A549 (cell line): ENCODE data around the gene FASTK. TPM values are rescaled to one million over a fixed set of nuclear protein-coding genes. Genes with fewer than 3 reads are reported as not detected.

Source experiments
- ATAC-seq, 2 experiments: fragments of 200-7000 bp in 1 of 2; fragments of >200 bp in 1 of 2; cut with Nextera tagmentation in 1 of 2; cut with Tn5 transposase in 1 of 2; 3 replicates each; pipeline versions ENCODE4 v1.8.0 to v1.9.1; 2018 to 2020; ENCODE audit warnings: mild to moderate bottlenecking in 1 of 2, moderate library complexity in 1 of 2
- CTCF ChIA-PET: fragments of 300-600 bp; sonication (Branson Sonifier 250); formaldehyde crosslinking; extraction: SDS; loops from one replicate; lab custom pipeline; 2021; ENCODE audit warnings: antibody characterized with exemption, inconsistent platforms; lab: Yijun Ruan, JAX
- POLR2A ChIA-PET: fragments of 350-600 bp; formaldehyde crosslinking; extraction: SDS; loops from one replicate; lab custom pipeline; 2021; ENCODE audit warnings: antibody characterized with exemption, inconsistent platforms; lab: Yijun Ruan, JAX
- DNase-seq, 2 experiments: peaks; one replicate each; pipeline versions ENCODE4 v3.0.0 to v3.0.0-alpha.2; 2011 to 2016; ENCODE audit warnings: low read depth in 1 of 2, low spot score in 1 of 2
- FAIRE-seq: peaks from 2 replicates; lab custom pipeline; 2011; peaks lifted over from hg19 to GRCh38; lab: Jason Lieb, UNC
- H3K27ac ChIP-seq, 2 experiments: fragments of >200 bp; sonication (Bioruptor Twin); formaldehyde crosslinking; 3 replicates each; pipeline ENCODE4 v1.5.1; 2016 to 2017
- H3K4me1 ChIP-seq: fragments of >200 bp; sonication (Bioruptor Twin); formaldehyde crosslinking; 3 replicates; pipeline ENCODE4 v1.6.1; 2016
- H3K4me2 ChIP-seq: fragments of >200 bp; sonication (Bioruptor Twin); formaldehyde crosslinking; 3 replicates; pipeline ENCODE4 v1.6.1; 2016
- H3K4me3 ChIP-seq: fragments of >200 bp; sonication (Bioruptor Twin); formaldehyde crosslinking; 3 replicates; pipeline ENCODE4 v1.5.1; 2016
- H3K9me3 ChIP-seq: fragments of >200 bp; sonication (Bioruptor Twin); formaldehyde crosslinking; 3 replicates; pipeline ENCODE4 v1.6.1; 2016
- BHLHE40 ChIP-seq: IDR thresholded peaks from 2 replicates; pipeline ENCODE4 v1.6.1; 2012; ENCODE audit warnings: low read depth, low read length, inconsistent platforms
- CBX8 ChIP-seq: fragments of 200-600 bp; sonication (generic); IDR thresholded peaks from 2 replicates; pipeline ENCODE4 v1.6.1; 2016
- CEBPB ChIP-seq, 2 experiments: fragments of >200 bp in 1 of 2; sonication (Bioruptor Twin) in 1 of 2; formaldehyde crosslinking in 1 of 2; IDR thresholded peaks; 2 replicates each; pipeline ENCODE4 v1.6.1; 2012 to 2016
- ESRRA ChIP-seq: fragments of 150-350 bp; IDR thresholded peaks from 2 replicates; pipeline ENCODE4 v1.6.1; 2014; ENCODE audit warnings: mild to moderate bottlenecking, low read length, borderline replicate concordance
- FOXS1 ChIP-seq: fragments of 250-450 bp; sonication (Bioruptor Pico); IDR thresholded peaks from 2 replicates; pipeline ENCODE4 v1.5.0; 2020; ENCODE audit warnings: mild to moderate bottlenecking, moderate library complexity
- HOXB13 ChIP-seq: fragments of 250-450 bp; sonication (Bioruptor Pico); IDR thresholded peaks from 2 replicates; pipeline ENCODE4 v1.5.0; 2020; ENCODE audit warnings: low read depth, mild to moderate bottlenecking, moderate library complexity
- JUN ChIP-seq, 2 experiments: fragments of >200 bp; sonication (Bioruptor Twin); formaldehyde crosslinking; IDR thresholded peaks; 2 replicates in 1 of 2; 3 replicates in 1 of 2; pipeline ENCODE4 v1.6.1; 2016 to 2017
- KDM5A ChIP-seq: fragments of 200-600 bp; sonication (generic); IDR thresholded peaks from 2 replicates; pipeline ENCODE4 v1.6.1; 2016; ENCODE audit warnings: antibody characterized with exemption, mild to moderate bottlenecking
- NFE2L2 ChIP-seq: fragments of 150-350 bp; conservative IDR thresholded peaks from 2 replicates; pipeline ENCODE4 v1.6.1; 2014; ENCODE audit warnings: low read length
- PHF8 ChIP-seq: fragments of 200-600 bp; sonication (generic); IDR thresholded peaks from 2 replicates; pipeline ENCODE4 v1.6.1; 2016; ENCODE audit warnings: low read depth, mild to moderate bottlenecking, antibody characterized with exemption, moderate library complexity, borderline replicate concordance
- POLR2A ChIP-seq: IDR thresholded peaks from 2 replicates; pipeline ENCODE4 v1.6.1; 2012; ENCODE audit warnings: mild to moderate bottlenecking, low read length
- RFX5 ChIP-seq: fragments of 450-650 bp; IDR thresholded peaks from 2 replicates; pipeline ENCODE4 v1.7.1; 2014; ENCODE audit warnings: antibody characterized with exemption, mild to moderate bottlenecking, moderate library complexity
- RNF2 ChIP-seq: fragments of 200-600 bp; sonication (generic); IDR thresholded peaks from 2 replicates; pipeline ENCODE4 v1.6.1; 2016; ENCODE audit warnings: low read depth, mild to moderate bottlenecking, antibody characterized with exemption, moderate library complexity, borderline replicate concordance
- SREBF2 ChIP-seq: fragments of 450-650 bp; IDR thresholded peaks from 2 replicates; pipeline ENCODE4 v1.6.1; 2014; ENCODE audit warnings: mild to moderate bottlenecking, moderate library complexity
- TP53 ChIP-seq: fragments of 250-450 bp; sonication (Bioruptor Pico); IDR thresholded peaks from 2 replicates; pipeline ENCODE4 v1.5.0; 2021; ENCODE audit warnings: mild to moderate bottlenecking, moderate library complexity
- ZC3H11A ChIP-seq: fragments of 450-650 bp; IDR thresholded peaks from 2 replicates; pipeline ENCODE4 v1.6.1; 2014; ENCODE audit warnings: antibody characterized with exemption, mild to moderate bottlenecking
- ZFP36 ChIP-seq: fragments of 450-650 bp; IDR thresholded peaks from 2 replicates; pipeline ENCODE4 v1.6.1; 2014; ENCODE audit warnings: borderline replicate concordance; ENCODE audit not compliant: partially characterized antibody
- WGBS: methylation state at CpG from one replicate; pipeline ENCODE4 v1.1.6; 2017; ENCODE audit errors: missing lambda C conversion rate; 5-methylcytosine and 5-hydroxymethylcytosine counted together
- polyA plus RNA-seq, 4 experiments: library from polyadenylated mRNA; depleted of rRNA in 3 of 4; stranded (reverse); fragments of >200 nt; fragmentation: RNase III in 1 of 4; extraction: RNeasy Plus Mini Kit Qiagen cat#74134 plus additional on column Dnase treatment in 1 of 4; gene quantifications; 2 replicates in 3 of 4; 3 replicates in 1 of 4; pipeline ENCODE4 v1.2.3, GENCODE V29; 2011 to 2017
- TF ChIP-seq, protein P1 (sequence below): fragments of >200 bp; sonication (Bioruptor Twin); formaldehyde crosslinking; IDR thresholded peaks from 2 replicates; pipeline ENCODE4 v1.6.1; 2016
- TF ChIP-seq, protein P2 (sequence below): IDR thresholded peaks from 2 replicates; pipeline ENCODE4 v1.6.1; 2012
- TF ChIP-seq, protein P3 (sequence below): fragments of 200-600 bp; sonication (generic); IDR thresholded peaks from 2 replicates; pipeline ENCODE4 v1.6.1; 2016; ENCODE audit warnings: antibody characterized with exemption, mild to moderate bottlenecking, moderate library complexity
- TF ChIP-seq, protein P4 (sequence below): fragments of 250-450 bp; sonication (Bioruptor Pico); IDR thresholded peaks from 2 replicates; pipeline ENCODE4 v1.5.0; 2020; ENCODE audit warnings: low read depth, mild to moderate bottlenecking, moderate library complexity

Gene FASTK
- polyA plus RNA-seq, 2 of the 4 experiments (the other 2 are of a cell fraction), result 38.5 to 72.4 TPM

DNA sequence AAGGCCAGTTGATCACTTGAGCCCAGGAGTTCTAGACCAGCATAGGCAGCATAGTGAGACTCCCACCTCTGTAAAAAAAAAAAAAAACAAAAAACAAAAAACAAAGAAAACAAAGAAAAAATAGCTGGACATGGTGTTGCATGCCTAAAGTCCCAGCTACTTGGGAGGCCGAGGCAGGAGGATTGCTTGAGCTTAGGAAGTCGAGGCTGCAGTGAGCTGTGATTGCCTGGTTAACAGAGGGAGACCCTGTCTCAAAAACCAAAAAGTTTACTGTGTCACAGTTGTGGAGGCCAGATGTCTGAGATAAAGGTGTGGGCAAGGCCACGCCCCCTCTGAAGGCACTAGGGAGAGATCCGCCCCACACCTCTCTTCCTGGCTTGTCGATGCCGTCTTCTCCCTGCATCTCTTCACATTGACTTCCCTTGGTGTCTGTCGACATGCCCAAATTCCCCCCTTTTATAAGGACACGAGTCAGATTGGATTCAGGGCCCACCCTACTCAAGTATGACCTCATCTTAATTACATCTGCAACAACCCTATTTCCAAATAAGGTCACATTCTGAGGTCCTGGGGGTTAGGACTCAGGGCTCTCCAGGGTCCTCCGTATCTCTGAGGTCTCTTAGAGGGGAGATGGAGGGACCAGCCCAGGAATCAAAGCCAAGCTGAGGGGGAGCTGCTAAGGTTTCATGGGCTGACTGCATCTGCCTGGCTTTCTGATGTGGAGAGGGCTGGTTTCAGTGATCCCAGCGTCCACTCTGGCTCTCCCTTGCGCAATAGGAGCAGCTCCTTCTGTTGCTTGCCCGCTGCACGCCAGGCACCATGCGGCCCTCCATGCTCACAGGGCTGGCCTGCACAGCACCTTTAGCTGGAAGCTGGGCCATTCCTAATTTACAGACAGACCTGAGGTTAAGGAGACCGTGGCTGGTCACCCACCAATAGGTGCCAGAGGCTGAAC is 28.8 kb upstream of the FASTK start:
- Histone ChIP-seq H3K4me2 (no peak overlapping the region), H3K4me3 (no peak overlapping the region), H3K9me3 (no peaks in the 10 kb centered on the region), H3K4me1 (peaks cover 30% of the 10 kb centered on the region), H3K27ac (peak overlapping the region in 1 of 2 experiments; percentile 13; a peak in 1 of 6 replicates)
- peak; percentile 69 to 87; a peak in 3 of 4 replicates for TF ChIP-seq CEBPB (IDR thresholded peaks at IDR 0.05)
- TF ChIP-seq SREBF2, result no peak
- TF ChIP-seq CBX8, result no peak
- 78% methylated on average over 15 of the region's 15 CpGs for WGBS
- ATAC-seq, result no peak
- FAIRE-seq, result no peak
- CTCF ChIA-PET, result interaction anchor here (0.6 to 14.7 kb wide), 18 partner anchors 11 to 211 kb away, joined by 3 to 412 read pairs (median 8); partner anchors contain the start of genes ABCB8, AGAP3, FASTK and TMUB1
- POLR2A ChIA-PET, result interaction anchor here (0.6 kb wide), 1 partner anchor 95 kb away, joined by 5 read pairs; no protein-coding TSS in a partner anchor
- DNase-seq, result no peak

DNA sequence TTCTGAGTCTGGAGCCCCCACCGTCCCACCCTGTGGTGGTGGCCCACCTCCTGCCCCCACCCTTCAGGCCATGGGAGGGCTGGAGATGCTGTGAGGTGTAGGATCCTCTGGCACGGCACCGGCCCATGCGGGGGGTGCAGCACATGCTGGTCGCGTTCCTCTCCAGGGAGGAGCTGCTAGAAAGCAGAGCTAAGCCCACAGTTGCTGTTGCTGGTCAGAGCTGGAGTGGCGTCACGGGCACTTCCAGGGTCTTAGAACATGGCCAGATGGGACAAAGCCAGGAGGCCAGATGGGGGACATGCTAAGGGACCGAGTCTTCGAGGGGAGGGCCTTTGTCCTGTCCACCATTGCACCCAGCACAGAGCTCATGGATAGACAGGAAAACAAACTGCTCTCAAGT is 27.3 kb upstream of the FASTK start:
- 91% methylated on average over 10 of the region's 10 CpGs for WGBS
- no peak for FAIRE-seq
- no peak for ATAC-seq
- no peak for DNase-seq
- Histone ChIP-seq H3K4me1 (peaks cover 15% of the 10 kb centered on the region), H3K4me3 (no peak overlapping the region), H3K27ac (no peak overlapping the region), H3K4me2 (no peak overlapping the region), H3K9me3 (no peaks in the 10 kb centered on the region)
- POLR2A ChIA-PET, result no interaction called here
- CTCF ChIA-PET, result interaction anchor here (0.8 to 14.7 kb wide), 14 partner anchors 8 to 146 kb away, joined by 3 to 412 read pairs (median 5); partner anchors contain the start of genes ABCB8, AGAP3, FASTK and TMUB1
- TF ChIP-seq FOXS1 (CRISPR knock-in tag) (no peak), NFE2L2 (no peak), PHF8 (no peak), HOXB13 (CRISPR knock-in tag) (no peak), RNF2 (no peak), ESRRA (no peak), JUN (IDR thresholded peaks at IDR 0.05) (no peak), ZFP36 (no peak), TP53 (CRISPR knock-in tag) (no peak), CEBPB (IDR thresholded peaks at IDR 0.05) (no peak), POLR2A (no peak), ZC3H11A (no peak), RFX5 (no peak), BHLHE40 (no peak), KDM5A (no peak)
- TF ChIP-seq, protein P1, sequence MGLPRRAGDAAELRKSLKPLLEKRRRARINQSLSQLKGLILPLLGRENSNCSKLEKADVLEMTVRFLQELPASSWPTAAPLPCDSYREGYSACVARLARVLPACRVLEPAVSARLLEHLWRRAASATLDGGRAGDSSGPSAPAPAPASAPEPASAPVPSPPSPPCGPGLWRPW, result no peak
- TF ChIP-seq, protein P2, sequence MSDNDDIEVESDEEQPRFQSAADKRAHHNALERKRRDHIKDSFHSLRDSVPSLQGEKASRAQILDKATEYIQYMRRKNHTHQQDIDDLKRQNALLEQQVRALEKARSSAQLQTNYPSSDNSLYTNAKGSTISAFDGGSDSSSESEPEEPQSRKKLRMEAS, result no peak
- TF ChIP-seq, protein P3, sequence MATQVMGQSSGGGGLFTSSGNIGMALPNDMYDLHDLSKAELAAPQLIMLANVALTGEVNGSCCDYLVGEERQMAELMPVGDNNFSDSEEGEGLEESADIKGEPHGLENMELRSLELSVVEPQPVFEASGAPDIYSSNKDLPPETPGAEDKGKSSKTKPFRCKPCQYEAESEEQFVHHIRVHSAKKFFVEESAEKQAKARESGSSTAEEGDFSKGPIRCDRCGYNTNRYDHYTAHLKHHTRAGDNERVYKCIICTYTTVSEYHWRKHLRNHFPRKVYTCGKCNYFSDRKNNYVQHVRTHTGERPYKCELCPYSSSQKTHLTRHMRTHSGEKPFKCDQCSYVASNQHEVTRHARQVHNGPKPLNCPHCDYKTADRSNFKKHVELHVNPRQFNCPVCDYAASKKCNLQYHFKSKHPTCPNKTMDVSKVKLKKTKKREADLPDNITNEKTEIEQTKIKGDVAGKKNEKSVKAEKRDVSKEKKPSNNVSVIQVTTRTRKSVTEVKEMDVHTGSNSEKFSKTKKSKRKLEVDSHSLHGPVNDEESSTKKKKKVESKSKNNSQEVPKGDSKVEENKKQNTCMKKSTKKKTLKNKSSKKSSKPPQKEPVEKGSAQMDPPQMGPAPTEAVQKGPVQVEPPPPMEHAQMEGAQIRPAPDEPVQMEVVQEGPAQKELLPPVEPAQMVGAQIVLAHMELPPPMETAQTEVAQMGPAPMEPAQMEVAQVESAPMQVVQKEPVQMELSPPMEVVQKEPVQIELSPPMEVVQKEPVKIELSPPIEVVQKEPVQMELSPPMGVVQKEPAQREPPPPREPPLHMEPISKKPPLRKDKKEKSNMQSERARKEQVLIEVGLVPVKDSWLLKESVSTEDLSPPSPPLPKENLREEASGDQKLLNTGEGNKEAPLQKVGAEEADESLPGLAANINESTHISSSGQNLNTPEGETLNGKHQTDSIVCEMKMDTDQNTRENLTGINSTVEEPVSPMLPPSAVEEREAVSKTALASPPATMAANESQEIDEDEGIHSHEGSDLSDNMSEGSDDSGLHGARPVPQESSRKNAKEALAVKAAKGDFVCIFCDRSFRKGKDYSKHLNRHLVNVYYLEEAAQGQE, result no peak
- TF ChIP-seq, protein P4, sequence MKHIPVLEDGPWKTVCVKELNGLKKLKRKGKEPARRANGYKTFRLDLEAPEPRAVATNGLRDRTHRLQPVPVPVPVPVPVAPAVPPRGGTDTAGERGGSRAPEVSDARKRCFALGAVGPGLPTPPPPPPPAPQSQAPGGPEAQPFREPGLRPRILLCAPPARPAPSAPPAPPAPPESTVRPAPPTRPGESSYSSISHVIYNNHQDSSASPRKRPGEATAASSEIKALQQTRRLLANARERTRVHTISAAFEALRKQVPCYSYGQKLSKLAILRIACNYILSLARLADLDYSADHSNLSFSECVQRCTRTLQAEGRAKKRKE (CRISPR knock-in tag), result no peak
